Measurements from ENCODE around the gene TPM2. TPM values are rescaled to one million over a fixed set of nuclear protein-coding genes. Genes with fewer than 3 reads are reported as not detected.

Gene TPM2
- total RNA-seq, 2 donors from 2014 or later = 523 to 604 TPM

DNA sequence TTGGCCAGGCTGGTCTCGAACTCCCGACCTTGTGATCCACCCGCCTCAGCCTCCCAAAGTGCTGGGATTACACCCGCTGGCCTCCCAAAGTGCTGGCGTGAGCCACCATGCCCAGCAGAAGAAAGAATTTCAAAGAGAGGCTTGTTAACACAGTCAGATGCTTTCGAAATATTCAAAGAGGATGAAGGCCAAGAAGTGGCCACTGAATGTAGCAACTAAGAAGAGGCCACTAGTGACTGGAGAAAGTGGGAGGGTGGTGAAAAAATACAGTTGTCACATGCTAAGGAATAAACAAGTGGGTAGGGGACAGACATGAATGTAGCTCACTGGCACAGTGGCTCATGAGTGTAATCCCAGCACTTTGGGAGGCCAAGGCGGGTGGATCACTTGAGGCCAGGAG is 13.0 kb upstream of the TPM2 start:
- DNase-seq (no peak), ATAC-seq (no peak)
- intact Hi-C loops (cut with DNase I) = no loop called here

DNA sequence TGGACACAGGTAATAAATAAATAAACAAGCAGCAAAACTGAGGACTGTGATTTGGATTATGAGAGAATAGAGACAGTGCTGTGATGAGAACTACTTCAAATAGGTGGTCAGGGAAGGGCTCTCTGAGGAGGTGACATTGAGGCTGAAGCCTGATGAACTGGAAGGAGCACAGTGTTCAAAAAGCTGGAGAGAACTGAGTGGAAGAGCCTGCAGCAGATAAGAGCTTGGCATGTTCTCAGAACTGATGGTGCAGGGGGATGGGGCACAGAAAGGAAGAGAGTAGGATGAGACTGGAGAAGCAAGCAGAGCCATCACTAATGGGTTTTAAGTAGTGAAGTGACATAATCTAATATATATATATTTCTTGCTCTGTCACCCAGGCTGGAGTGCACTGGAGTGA is 11.2 kb upstream of the TPM2 start:
- intact Hi-C loops (cut with DNase I) = no loop called here
- ATAC-seq = peak; percentile 26 to 72
- no peak for DNase-seq

DNA sequence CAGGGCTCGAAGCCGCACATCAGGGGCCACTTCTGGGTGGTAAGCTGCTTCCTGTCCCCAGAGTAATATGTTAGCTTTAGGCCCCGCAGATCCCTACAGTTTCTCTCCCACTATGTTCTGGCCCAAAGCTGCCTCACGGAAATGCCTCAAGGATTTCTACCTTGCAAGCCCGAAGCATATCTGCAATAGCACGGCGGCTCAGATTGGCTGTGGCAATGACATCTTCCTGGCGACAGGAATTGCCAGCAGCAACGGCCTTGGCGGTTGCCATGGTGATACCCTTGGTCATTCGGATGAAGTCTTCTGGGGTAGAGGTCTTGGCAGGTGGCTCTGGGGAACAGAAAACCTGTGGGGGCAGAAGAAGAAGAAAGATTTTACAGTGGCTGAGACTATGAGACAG is 10.3 kb upstream of the TPM2 start:
- no peak for ATAC-seq
- intact Hi-C loops (cut with DNase I) = no loop called here
- no peak for DNase-seq

DNA sequence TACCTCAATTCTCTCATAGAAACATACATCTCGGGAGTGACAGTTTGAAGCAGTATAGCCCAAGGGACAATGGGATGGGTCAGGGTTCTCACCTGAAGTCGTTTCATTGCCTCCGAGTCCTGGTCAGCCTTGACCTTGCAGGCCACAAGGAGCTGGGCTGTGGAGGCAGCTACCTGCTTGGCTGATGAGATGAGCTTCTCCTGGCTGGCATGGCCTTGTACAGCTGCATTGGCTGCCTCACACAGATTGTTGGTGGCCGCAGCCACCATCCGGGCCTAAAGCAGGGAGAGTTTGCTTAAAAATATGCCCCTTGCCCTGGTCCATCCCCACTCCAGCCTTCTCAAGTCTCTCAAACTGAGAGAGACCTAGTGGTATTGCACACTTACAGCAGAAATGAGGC is 8.5 kb upstream of the TPM2 start:
- ATAC-seq = no peak
- intact Hi-C loops (cut with DNase I) = no loop called here
- no peak for DNase-seq

DNA sequence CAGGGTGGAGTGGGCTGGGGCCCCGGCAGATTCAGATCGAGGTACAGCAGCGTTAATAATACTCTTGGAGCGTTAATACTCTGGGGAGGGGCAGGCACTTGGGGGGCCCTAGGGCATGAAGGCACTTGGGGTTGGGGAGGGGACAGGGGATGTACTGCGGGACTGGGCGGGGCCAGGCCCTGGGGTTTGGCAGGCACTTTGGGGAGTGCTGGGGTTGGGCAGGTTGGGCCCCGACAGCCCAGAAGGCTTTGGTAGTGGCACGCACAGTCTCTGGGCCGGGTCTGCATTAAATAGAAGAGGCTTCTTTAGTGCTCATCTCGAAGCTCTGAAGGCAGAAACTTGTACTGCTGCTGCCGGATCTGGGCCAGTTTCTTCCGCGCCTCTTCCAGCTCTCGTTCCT is 7.8 kb upstream of the TPM2 start:
- ATAC-seq (peak in 1 of 2 donors; percentile 8), DNase-seq (no peak)
- intact Hi-C loops (cut with DNase I) = no loop called here

DNA sequence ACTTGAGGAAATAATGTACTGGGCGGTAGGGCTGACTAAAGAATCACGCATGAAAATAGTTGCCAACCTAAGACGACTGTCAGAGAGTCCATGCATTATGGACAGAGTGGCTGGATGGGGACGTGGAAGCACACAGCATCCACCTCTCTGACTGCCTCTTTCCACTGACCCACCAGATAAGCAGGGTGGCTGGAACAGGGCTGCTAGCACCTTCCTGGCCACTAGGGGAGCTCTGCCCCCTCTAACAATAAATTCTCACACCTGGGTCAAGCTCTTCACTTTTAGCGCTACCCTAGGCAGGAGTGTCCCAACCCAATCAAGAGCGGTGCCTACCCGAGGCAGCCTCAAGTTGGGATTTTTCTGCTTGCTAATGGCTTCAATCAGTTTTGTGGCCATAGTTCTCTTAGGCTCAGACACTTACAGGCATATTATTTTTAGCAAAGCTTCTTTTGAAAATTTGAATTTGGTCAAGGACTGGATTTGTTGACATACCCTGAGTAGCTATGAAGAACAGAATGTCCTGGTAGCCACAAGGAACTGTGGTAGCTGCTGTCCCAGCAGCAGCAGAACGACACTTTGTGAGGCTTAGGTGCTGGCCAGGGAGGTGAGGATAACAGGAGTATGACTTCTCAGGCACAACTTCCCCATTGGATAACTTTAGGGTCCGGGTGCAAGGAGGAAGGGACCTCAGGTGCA is 6.9 kb upstream of the TPM2 start:
- ATAC-seq (peak; percentile 67 to 68), DNase-seq (no peak)
- intact Hi-C loops (cut with DNase I) = no loop called here

DNA sequence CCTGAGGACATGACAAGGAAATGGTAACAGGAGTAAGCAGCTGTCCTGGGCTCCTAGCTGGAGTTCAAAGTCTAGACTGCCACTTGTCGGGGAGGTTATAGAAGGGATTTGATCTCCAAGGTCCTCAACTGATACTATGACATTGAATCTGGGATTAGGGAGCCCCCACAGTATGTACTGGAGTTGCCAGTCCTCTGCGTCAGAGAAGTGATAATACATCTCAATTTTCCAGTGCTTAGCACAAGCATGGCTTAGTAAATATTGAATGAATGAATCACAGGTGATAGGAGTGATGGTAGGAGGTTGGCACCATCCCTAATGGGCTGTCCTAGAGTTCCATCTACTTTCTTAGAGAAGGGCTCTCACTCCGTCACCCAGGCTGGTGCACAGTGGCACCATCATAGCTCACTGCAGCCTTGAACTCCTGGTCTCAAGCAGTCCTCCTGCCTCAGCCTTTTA is 6.2 kb upstream of the TPM2 start:
- intact Hi-C loops (cut with DNase I) = no loop called here
- DNase-seq (no peak), ATAC-seq (peak in 1 of 2 donors; percentile 12)

DNA sequence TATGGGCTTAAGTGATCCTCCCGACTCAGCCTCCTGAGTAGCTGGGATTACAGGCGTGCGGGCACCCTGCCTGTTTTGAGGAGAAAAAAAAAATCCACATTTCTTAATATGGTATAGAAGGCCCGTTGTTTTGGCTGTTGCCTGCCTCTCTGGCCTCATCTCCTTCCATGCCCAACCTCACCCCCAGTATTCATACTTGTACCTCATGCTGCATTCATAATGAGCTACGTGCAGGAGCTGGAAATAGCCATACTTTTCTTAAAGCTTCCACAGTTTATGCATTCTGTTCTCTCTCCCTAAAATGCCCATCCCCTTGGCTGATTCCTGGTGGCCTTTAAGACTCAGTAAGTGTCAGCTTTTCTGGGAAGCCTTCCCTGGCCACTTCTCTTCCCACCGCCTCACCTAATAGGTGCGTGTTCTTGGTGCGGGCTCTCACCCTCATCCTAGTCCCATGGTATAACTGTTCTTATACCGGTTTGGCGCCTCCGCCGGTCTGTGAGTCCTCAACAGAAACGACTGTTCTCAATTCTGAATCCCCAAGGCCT is 2.1 kb upstream of the TPM2 start:
- ATAC-seq (no peak), DNase-seq (no peak)
- intact Hi-C loops (cut with DNase I) = loop anchor here in 1 of 2 donors (5.0 kb wide), 1 partner anchor 35 kb away; no protein-coding TSS in a partner anchor

DNA sequence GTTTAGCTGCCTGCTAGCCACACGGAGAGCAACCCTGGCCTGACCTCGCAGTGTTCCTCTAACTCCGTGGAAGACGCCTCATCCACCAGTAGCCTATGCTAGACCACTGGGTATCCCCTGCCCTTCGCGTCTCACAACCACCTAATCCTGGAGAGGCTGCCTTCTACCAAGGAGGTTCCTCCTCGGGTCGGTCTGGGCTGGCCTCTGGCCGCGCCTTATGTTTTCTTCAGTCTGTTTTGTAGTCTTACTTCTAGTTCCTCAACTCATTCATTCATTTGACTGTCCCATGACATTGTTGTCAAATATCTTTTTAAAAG is 1.6 kb upstream of the TPM2 start:
- DNase-seq (no peak), ATAC-seq (peak in 1 of 2 donors; percentile 3)
- intact Hi-C loops (cut with DNase I) = loop anchor here in 1 of 2 donors (5.0 kb wide), 1 partner anchor 36 kb away; no protein-coding TSS in a partner anchor

DNA sequence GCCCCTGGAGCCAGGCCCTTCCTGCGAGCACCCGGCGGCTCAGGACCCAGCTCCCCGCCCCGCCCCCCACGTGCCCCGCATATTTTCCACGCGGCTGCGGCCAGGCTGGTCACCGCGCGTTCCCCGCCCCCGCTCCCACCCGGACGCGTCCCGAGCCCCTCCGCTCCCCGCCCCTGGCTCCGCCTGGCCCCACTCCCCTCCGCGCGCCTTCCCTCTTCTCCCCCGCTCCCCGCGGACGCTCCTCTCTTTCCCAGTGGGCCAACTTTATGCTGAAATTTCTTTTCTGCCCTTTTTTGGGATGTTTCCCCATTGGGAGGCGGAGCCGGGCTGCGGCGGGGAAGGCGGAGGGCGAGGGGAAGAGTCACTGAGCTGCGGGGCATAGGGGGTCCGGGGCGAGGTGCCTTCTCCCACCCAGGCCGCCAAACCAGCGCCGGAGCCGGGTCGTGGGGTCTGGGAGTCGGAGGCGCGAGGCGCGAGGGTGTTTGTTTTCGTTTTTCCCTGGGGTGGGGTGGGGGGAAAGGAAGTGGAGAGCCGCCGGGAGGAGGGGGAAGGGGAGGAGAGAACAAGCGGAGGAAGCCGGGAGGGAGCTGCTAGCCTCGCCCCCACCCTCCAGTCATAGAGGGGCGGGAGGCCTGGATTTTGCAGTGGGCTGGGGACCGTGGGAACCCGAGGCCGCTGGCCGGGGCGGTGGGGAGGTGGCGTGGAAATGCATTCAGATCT is 1.0 kb upstream of the TPM2 start:
- intact Hi-C loops (cut with DNase I) = loop anchor here in 1 of 2 donors (5.0 kb wide), 1 partner anchor 37 kb away; no protein-coding TSS in a partner anchor
- peak; percentile 69 to 71 for ATAC-seq
- DNase-seq = peak; percentile 85

DNA sequence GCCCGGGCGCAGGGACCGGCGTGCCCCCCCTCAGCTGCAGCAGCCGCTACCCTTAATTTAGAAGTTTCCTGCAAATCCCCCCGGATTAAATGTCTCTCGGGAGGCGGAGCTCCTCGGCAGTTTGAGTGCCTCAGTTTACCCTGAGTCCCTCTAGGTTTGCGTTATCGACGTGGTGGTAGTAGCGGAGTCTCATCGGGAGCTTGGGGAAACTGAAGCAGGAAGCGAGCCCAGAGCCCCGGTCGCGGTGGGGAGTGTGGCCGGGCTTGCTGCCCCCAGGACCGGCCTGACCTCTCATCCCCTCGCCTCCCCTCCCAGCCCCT is 529 bp upstream of the TPM2 start:
- ATAC-seq (no peak), DNase-seq (no peak)
- intact Hi-C loops (cut with DNase I) = loop anchor here in 1 of 2 donors (5.0 kb wide), 1 partner anchor 37 kb away; no protein-coding TSS in a partner anchor

DNA sequence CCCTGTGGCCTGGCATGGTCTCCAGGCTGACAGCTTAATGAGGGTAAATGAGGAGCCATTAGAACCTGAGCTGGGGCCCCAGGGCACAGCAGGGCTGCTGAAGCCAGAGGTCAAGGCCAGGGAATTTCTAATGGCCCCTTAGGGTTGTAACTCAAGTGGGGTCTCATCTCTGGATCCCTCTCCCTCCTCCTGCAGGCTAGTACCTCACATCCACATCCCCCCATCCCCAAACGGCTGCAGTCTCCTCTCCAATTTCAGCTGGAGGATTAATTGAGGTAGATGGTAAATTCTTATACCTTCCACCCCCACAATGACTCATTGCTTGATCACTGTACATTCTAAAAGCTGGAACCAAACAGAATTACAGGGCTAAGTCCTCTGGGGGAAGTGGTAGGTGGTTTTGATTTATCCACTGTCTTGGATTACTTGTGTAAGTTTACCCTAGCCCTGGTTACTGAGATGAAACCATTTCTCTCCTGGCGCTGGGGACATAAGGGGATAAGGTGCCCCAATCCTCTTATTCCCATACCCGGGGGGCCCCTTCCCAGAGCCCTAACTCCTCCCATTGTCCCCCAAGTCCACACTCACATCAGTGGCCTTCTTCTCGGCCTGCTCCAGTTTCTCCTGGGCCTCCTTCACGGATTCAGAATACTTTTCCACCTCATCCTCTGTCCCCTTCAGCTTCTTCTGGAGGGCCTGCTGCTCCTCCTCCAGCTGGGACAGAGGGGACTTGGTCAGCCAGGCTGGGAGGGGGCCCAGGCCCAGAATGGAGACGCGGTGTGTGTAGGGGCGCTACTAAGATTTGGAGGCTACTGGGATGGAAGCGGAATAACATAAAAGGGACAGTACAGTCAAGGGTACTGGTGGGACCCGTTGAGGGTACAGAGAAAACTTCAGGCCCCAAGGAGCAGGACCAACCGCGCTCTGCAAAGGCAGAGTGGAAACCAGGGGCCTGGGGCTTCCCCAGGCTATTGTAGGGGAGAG is 875 bp downstream of the TPM2 start:
- intact Hi-C loops (cut with DNase I) = loop anchor here in 1 of 2 donors (2.0 kb wide), 1 partner anchor 28 kb away; no protein-coding TSS in a partner anchor
- DNase-seq = no peak
- no peak for ATAC-seq

DNA sequence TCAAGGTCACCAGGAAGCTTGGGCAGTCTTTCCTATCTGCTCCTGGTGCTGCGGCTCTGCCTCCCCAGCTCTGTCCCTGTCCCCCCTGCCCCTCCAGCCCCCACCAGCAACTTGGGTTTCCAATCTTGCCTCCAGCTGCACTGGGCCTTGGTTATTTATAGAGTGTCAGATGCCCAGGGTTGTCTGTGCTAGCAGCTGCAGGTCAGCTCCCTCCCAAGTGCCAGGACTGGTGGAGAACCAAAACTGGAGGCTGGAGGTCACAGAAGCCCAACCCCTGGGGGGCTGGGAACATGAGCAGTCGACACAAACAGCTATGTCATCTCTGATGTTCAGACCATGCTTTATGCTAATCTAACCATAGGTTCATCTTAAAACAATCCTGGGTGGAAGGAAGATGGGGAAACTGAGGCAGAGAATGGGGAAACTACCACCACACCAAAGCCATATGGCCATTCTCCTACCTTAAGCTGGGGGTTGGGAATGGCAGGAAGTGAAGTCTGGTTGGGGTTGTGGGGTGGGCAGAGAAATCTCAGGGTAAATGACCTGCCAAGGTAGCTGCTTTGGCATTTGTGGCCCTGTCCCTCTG is 1.7 kb downstream of the TPM2 start:
- ATAC-seq = no peak
- DNase-seq = no peak
- intact Hi-C loops (cut with DNase I) = loop anchor here in 1 of 2 donors (2.0 kb wide), 1 partner anchor 27 kb away; no protein-coding TSS in a partner anchor

DNA sequence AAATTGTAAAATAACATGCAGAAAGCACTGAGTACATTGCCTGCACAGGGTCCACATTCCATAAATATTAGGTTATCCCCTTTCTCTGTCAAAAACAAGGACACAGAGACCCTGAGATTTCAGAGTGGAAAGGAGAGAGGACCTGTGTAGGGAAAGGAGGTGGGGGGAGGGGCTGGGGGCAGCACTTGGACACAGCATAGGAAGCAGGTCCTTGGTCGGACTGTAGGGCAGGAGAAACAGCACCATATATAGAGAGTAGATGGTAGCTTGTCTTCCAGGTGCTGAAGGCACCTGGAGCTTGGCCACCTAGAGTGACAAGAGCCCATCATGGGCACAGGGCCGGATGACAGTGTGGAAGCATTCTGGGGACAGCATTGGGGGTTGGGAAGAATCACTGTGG is 2.4 kb downstream of the TPM2 start:
- no peak for DNase-seq
- intact Hi-C loops (cut with DNase I) = no loop called here

DNA sequence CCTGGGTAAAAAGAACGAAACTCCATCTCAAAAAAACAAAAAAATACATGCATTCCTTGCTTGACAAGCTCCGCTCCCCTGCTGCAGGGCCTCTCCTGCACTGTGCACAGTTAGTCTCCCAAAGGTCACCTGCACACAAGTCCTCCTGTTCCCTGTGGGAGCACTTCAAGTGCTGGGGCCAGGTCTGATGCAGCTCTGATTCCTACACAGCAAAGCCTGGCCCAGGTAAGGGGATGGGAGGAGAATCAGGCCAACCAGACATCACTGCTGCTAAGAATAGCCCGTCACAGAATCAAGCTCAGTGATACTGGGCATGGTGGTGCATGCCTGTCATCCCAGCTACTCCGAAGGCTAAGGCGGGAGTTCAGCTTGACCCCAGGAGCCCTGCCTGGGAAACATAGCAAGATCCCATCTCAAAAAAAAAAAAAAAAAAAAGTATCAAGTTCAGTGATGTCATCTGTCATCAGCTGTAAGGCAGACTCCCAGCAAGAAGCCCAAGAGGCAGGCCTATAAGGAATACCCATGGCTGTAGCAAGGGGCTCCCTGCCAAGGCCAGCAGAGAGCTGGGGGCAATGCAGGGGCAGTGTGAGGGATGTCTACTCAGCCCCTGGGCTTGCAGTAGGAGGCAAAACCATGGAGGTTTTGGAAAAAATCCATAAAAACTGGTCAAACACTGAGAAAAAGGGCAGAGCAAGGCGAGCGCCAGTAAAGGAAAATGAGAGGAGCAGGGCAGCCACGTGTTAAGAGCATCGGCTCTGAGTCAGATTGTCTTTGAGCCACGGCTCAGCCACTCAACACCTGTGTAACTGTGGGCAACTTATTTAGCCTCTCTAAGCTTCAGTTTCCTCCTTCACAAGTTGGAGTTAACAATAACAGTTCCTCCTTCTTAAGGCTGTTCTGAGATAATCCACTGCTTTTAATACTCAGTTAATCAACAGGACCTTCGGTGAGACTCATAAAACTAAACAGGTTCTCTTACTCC is 3.2 kb downstream of the TPM2 start:
- no peak for DNase-seq
- intact Hi-C loops (cut with DNase I) = no loop called here
- ATAC-seq = no peak

More for the DNA sequence above, 2.4 kb downstream of the TPM2 start:
- no peak for ATAC-seq

DNA sequence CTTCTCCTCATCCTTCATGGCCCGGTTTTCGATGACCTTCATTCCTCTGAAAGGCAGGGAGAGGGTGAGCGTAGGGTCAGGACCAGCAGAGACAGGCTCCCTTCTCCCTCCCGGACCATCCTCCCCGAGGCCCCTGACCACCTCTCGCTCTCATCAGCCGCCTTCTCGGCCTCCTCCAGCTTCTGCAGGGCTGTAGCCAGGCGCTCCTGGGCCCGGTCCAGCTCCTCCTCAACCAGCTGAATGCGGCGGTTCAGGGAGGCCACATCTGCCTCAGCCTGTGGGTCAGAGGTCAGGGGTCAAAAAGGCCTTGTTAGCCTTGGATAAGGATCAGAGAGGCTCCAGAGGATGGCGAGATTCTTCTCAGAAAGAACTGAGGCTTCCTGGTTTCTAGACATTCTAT is 4.2 kb downstream of the TPM2 start:
- no peak for DNase-seq

DNA sequence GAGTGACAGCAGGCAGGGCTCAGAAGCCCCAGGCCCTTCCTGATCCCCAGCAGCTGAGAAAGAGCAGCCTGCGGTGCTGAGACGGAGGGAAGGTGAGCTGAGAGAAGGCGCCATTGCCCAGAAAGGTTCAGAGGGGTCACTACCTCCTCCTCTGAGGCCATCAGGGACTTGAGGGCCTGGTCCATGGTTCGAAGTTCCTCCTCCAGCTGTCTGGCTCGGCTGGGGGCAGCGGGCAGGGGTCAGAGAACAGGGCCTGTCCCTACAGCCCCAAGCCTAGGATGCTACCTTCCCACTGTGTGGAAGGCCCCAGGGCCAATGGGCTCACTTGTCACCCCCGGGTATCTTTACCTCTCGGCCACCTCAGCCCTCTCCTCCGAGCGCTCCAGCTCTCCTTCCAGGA is 4.8 kb downstream of the TPM2 start:
- intact Hi-C loops (cut with DNase I) = no loop called here

More for the DNA sequence above, 4.2 kb downstream of the TPM2 start:
- no peak for ATAC-seq
- intact Hi-C loops (cut with DNase I) = no loop called here

DNA sequence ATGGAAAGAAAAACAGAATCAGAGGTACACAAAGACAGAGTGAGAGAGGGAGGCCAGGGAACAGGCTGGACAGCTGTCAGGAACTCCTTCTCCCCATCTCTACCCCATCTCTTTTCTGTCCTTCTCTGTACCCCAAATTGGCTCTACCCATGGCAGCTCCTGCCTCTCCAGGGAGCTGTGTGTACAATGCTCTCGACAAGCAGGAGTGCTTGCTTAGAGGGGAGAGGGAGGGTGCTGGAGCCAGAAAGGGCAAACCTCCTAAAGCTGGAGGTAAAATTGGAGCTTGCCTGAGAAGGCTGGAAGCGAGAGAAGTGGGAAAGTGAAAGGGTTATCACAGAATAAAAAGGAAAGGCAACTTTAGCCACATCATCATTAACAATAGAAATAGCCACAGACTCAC is 6.4 kb downstream of the TPM2 start:
- intact Hi-C loops (cut with DNase I) = no loop called here
- DNase-seq (no peak), ATAC-seq (no peak)

More for the DNA sequence above, 4.8 kb downstream of the TPM2 start:
- DNase-seq (no peak), ATAC-seq (no peak)

Data from left cardiac atrium (tissue), 4 donors.